Mesothelial cell of epicardium (in vitro differentiated cells): ENCODE results near the gene NFAM1. TPM values are rescaled to one million over a fixed set of nuclear protein-coding genes. Genes with fewer than 3 reads are reported as not detected.

Experiments used
- DNase-seq, 2 experiments: peaks; one replicate each; pipeline ENCODE4 v3.0.0; 2021; ENCODE audit warnings: low spot score in 2 of 2; ENCODE audit not compliant: unreplicated experiment in 2 of 2
- H3K27ac Mint-ChIP-seq: 2 replicates; pipeline ENCODE4 v1.8.0; 2021; ENCODE audit warnings: mixed read lengths
- H3K27me3 Mint-ChIP-seq: 2 replicates; pipeline ENCODE4 v1.8.0; 2021; ENCODE audit warnings: low read depth, mixed read lengths
- H3K36me3 Mint-ChIP-seq: 2 replicates; pipeline ENCODE4 v1.8.0; 2021; ENCODE audit warnings: mixed read lengths
- H3K4me1 Mint-ChIP-seq: 2 replicates; pipeline ENCODE4 v1.8.0; 2021; ENCODE audit warnings: mixed read lengths
- H3K4me3 Mint-ChIP-seq: 2 replicates; pipeline ENCODE4 v1.8.0; 2021; ENCODE audit warnings: mild to moderate bottlenecking, moderate library complexity, mixed read lengths
- H3K9me3 Mint-ChIP-seq: 2 replicates; pipeline ENCODE4 v1.8.0; 2021; ENCODE audit warnings: mixed read lengths
- total RNA-seq: library from RNA; stranded (reverse); gene quantifications from 3 replicates; pipeline ENCODE4 v1.2.1, GENCODE V29; 2021
- TF ChIP-seq, protein P1 (sequence below): fragments of 200-600 bp; sonication (generic); IDR thresholded peaks from one replicate; pipeline ENCODE4 v1.5.0; 2021; ENCODE audit warnings: antibody characterized with exemption; ENCODE audit not compliant: unreplicated experiment

Gene NFAM1
- total RNA-seq, 1 donor from 2014 or later = 0.34 TPM

DNA sequence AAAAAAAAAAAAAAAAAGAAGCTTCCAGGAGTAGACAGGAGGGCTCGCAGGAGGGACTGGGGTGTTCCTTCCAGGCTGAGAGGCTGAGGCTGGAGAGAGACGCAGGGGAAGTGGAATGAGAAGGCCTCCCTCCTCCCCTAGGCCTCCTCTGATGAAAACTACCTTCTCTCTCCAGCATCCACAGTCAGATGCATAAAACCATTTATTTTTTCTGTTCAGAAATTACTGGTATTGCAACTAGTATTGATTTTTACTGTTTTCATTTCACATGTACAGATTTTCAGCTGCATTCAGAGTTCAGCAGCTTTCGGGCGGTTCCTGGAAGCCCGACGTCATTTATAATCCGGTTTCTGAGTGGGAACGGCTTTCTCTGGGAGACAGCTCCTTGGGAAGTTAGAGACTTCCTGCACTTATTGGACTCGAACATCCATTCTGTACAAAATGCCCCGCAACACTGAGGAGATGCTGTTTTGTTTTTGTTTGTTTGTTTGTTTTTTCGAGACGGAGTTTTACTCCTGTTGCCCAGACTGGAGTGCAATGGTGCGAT, 6.9 kb upstream of the NFAM1 start:
- H3K4me3 Mint-ChIP-seq = peak overlapping the region; percentile 37

DNA sequence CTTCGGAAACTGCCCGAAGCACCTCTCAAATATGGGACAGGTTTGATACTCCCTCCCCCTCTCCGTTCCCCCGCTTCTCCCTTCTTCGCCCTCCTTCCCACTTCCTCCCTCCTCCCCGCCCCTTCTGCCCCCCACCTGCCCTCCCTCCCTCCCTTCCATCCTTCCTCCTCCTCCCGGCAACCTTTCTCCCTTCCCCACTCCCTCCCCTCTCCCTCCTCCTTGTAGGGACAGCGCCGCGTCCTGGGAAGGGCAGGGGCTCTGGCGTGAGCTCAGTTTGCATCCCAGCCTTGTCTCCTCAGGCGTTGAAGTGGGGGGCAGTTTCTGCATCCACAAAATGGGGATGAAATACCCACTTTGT, 6.1 kb upstream of the NFAM1 start:
- no peaks in the 10 kb centered on the region for H3K36me3 Mint-ChIP-seq
- no peak for DNase-seq
- H3K27ac Mint-ChIP-seq = no peak overlapping the region
- H3K9me3 Mint-ChIP-seq = no peaks in the 10 kb centered on the region
- TF ChIP-seq, protein P1, sequence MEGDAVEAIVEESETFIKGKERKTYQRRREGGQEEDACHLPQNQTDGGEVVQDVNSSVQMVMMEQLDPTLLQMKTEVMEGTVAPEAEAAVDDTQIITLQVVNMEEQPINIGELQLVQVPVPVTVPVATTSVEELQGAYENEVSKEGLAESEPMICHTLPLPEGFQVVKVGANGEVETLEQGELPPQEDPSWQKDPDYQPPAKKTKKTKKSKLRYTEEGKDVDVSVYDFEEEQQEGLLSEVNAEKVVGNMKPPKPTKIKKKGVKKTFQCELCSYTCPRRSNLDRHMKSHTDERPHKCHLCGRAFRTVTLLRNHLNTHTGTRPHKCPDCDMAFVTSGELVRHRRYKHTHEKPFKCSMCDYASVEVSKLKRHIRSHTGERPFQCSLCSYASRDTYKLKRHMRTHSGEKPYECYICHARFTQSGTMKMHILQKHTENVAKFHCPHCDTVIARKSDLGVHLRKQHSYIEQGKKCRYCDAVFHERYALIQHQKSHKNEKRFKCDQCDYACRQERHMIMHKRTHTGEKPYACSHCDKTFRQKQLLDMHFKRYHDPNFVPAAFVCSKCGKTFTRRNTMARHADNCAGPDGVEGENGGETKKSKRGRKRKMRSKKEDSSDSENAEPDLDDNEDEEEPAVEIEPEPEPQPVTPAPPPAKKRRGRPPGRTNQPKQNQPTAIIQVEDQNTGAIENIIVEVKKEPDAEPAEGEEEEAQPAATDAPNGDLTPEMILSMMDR = no peak
- H3K4me3 Mint-ChIP-seq = peak overlapping the region; percentile 71
- peaks cover 29% of the 10 kb centered on the region for H3K4me1 Mint-ChIP-seq
- H3K27me3 Mint-ChIP-seq = peaks cover 13% of the 10 kb centered on the region

More for the DNA sequence above, 6.9 kb upstream of the NFAM1 start:
- Mint-ChIP-seq H3K9me3 (no peaks in the 10 kb centered on the region), H3K36me3 (no peaks in the 10 kb centered on the region), H3K27me3 (peaks cover 11% of the 10 kb centered on the region), H3K27ac (no peak overlapping the region), H3K4me1 (peaks cover 30% of the 10 kb centered on the region)
- TF ChIP-seq, protein P1 = no peak
- no peak for DNase-seq

DNA sequence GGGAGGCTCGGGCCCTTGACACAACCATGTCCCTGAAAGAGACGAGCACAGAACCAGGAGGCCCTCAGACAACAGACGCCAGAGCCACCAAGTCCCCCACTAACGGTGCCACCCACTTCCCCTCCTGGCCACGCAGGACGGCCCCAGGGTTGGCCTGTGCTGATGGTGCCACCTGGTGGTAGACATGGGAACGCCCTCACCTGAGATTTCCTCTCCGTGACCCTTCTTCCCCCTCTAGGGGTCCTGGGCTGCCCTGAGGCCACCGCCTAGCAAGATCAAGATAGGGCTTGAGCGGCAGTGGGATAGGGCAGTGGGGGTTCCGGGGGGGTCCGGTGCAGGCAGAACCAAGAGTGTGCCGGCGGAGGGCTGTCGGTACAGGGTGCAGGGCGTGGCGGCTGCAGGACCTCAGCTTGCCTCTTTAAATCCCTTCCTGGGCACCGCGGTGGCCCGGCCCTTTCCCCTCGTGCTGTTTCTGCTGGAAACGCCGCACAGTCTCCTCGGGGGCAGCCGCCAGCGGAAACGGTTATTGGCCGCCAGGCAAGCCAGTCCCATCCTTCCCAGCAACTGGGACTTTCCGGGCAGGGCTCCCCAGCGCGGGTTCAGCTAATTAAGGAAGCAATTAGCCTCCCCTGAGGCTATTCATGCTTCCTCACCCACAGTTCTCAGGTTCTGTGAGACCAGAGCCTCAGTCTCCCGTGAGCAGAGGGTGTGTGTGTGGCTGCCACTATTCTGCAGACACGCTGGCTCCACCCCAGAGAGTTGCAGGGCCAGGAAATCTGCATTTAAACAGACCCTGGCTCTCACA, 5.5 kb upstream of the NFAM1 start:
- DNase-seq = peak; percentile 59 to 85
- TF ChIP-seq, protein P1 = peak; percentile 96
- H3K9me3 Mint-ChIP-seq = no peaks in the 10 kb centered on the region

DNA sequence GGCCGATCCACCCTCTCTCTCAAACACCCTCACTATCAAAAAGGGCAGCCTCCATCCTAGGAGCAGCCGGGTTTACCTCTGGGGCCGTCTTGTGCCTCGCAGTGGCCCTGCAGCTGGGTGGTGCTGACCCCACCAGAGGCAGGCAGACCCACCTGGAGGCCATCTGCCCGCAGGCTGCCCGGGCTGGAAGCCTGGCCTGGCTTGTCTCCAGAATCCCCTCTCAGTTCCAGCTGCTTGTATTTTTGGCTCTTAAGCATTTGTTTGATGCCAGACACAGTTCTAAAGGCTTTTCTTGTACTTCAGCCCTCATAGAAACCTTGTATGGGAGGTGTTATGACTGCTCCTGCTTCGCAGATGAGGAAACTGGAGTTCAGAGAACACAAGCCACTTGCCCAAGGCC, 4.2 kb upstream of the NFAM1 start:
- Mint-ChIP-seq H3K9me3 (no peaks in the 10 kb centered on the region), H3K27me3 (peaks cover 15% of the 10 kb centered on the region), H3K36me3 (no peaks in the 10 kb centered on the region), H3K27ac (no peak overlapping the region), H3K4me1 (peaks cover 34% of the 10 kb centered on the region), H3K4me3 (no peak overlapping the region)
- DNase-seq = no peak
- TF ChIP-seq, protein P1 = no peak

More for the DNA sequence above, 5.5 kb upstream of the NFAM1 start:
- peak overlapping the region; percentile 71 for H3K4me3 Mint-ChIP-seq
- H3K27ac Mint-ChIP-seq = no peak overlapping the region
- peaks cover 13% of the 10 kb centered on the region for H3K27me3 Mint-ChIP-seq
- no peaks in the 10 kb centered on the region for H3K36me3 Mint-ChIP-seq
- peaks cover 30% of the 10 kb centered on the region for H3K4me1 Mint-ChIP-seq

DNA sequence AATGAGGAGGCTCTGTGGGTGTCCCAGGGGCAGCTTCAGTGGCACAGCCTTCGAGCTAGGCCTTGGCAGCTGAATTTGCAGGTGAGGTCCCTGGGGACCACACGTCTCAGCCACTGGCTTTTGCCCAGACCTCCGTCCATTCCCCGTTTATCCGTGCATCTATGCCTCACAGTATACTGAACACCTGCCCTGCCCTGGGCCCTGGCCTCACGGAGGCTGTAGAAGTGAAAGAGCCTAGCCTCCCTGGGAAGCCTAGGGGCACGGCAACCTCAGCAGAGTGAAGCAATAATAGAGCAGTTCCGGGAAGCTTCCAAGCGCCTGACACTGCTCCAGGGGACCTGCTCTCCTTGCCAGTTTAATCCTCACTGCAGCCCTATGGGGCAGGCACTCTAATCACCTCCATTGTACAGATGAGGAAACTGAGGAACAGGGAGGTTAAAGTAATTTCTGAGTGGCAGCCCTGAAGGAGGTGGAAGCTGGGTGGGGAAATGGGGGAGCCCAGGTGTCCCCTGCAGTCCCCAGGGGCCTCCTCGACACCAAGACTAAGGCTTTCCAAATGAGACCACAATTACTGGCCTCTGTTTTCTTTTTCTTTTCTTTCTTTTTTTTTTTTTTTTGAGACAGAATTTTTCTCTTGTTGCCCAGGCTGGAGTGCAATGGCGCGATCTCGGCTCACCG, 2.7 kb upstream of the NFAM1 start:
- no peaks in the 10 kb centered on the region for H3K36me3 Mint-ChIP-seq
- no peak overlapping the region for H3K4me3 Mint-ChIP-seq
- H3K27me3 Mint-ChIP-seq = peaks cover 17% of the 10 kb centered on the region
- H3K4me1 Mint-ChIP-seq = peaks cover 42% of the 10 kb centered on the region
- no peak overlapping the region for H3K27ac Mint-ChIP-seq
- no peak for DNase-seq
- no peaks in the 10 kb centered on the region for H3K9me3 Mint-ChIP-seq
- TF ChIP-seq, protein P1 = no peak
